Activated CD4-positive, alpha-beta T cell treated with anti-CD3 and anti-CD28 coated beads for 1 hour (primary cell): Measurements from ENCODE around the gene SLC9A3.

Experiments
- DNase-seq: peaks from one replicate; pipeline ENCODE4 v3.0.0-alpha.2; 2020

The SLC9A3 gene

DNA sequence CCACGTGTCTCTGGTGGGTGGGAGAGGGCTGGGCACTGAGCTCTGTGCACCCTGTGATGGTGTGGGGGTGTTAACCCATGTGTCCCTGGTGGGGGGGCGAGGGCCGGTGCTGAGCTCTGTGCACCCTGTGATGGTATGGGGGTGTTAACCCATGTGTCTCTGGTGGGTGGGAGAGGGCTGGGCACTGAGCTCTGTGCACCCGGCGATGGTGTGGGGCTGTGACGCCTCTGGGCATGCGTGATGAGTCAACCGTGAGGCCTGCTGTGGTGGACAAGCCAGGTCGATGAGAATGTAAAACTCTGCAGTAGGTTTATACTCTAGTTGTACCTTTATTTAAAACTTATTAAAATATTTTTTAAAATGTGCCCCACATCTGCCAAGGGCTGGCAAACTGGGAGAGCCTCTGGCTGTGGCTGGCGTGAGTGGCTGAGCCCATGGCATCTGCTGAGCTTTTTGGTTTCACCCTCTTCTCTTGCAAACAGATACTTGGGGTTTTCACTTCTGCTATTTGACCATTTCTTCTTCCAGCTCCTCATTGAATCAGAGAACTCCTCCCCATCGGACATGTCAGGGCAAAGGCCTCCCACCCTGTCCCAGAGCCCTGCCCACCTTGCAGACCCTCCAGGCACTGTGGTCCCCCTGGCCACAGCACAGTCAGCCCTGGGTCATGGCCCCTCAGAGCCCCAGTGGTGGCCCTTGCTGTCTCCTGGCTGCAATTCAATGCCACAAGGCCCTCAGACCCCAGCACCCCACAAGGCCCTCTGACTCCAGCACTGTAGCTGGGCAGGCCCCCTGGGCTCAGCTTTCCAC is 99.7 kb downstream of the SLC9A3 start:
- DNase-seq = no peak

DNA sequence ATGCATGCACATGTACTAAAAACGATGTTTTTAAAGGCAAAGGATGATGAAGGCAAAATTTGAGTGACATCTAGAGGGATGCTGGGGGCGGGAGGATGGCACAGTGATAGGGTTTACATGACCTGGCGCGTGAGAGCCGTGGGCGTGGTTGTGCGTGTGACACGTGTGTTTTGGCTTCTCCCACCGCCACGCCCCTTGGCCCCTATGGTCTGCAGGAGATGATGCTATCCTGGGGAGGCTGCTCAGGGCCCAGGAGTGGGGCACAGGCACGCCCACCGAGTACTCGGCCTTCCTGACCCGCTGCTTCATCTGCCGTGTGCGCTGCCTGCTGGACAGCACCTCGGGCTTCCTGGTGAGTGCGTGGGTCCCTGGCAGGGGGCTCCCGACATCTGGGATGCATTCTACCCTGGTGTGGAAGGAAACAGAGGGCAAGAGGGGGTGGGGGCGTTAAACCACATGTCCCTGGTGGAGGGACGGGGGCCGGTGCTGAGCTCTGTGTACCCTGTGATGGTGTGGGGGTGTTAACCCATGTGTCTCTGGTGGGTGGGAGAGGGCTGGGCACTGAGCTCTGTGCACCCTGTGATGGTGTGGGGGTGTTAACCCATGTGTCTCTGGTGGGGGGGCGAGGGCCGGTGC is 100.5 kb downstream of the SLC9A3 start:
- DNase-seq = no peak

DNA sequence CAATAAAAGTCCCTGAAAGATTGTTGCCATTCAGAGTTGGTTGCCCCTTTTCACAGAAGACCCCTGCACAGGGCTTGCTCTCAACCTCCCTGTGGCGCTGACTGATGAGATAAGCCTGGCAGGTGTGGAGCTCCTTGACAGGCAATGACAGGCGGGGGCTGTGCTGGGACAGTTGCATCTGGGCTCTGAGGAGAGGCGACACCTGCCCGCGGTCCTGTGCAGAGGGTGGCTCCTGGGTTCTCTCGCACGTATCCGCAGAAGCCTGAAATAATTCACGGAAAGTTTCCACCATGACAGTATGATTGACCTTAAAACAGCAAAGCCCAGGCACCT is 101.0 kb downstream of the SLC9A3 start:
- no peak for DNase-seq

DNA sequence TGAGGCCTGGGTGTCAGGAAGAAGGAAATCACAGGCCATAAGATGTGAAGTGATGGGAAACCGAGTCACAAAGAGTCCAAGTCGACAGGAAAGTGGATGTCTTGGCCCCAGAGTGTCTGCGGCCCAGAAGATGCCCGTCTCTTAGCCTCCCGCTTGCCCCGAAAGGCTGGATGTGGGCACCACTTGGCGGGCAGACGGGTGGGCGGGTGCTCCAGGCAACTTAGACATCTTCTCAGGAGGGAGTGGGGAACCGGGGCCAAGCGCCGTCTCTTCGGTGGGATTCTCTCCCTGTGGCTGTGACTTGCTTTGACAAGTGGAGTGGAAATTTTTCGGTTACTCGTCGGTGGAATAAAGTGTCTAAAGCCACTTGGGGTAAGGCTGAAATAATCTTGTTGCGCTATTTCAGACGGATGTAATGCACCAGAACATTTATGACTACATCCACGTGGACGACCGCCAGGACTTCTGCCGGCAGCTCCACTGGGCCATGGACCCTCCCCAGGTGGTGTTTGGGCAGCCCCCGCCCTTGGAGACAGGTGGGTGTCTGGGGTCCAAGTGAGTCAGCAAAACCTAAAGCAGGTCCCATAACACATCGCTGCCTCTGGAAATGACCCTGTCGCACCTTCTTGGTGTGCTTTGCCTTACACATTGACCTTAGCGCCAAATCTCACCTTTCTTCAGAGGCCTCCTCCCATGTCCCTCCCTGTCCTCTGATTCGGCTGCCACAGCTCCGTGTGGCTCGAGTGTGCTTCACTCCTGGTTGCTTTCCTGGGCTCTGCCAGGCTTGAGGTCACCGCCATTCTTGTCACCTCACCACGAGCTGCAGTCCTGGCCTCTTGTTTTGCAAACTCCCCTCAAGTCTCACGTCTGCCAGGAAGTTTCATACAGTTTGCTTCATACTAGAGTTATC is 101.7 kb downstream of the SLC9A3 start:
- no peak for DNase-seq

GRCh38 chr5:421901-422300 is 102.3 kb downstream of the SLC9A3 start:
- DNase-seq = no peak

DNA sequence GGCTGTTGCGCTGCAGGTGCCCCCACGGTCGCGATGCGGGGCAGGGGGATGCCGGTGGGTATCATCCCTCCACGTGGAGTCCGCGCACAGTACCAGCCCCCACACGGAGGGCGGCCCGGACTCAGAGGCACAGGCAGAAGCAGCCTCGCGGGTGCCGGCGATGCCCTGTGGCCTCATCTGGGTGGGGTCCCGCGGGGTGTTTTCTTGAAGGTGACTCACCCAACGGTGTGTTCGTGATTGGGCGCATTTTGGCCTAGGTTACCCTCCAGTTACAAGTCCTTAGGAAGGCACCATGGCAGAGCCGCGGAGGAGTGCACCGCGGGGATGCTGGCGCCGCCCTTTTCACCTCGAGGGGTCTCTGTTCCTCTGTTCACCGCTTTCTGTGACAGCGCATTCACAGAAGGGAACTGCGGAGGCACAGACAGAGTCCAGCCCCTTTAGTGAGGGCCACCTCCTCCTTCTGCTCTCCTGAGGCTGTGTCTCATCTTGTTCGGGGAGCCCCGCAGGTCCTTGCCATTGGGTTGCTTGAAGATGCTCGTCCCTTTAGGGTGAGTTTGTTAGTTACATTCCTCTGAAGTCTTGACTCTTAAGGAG is 102.9 kb downstream of the SLC9A3 start:
- no peak for DNase-seq

GRCh38 chr5:420632-421286 is 103.5 kb downstream of the SLC9A3 start:
- DNase-seq = no peak
